ENCODE measurements around the gene LCP1.
A peak's percentile ranks its signal among the peaks of the same experiment; 100 is the strongest.

LCP1 gene

DNA sequence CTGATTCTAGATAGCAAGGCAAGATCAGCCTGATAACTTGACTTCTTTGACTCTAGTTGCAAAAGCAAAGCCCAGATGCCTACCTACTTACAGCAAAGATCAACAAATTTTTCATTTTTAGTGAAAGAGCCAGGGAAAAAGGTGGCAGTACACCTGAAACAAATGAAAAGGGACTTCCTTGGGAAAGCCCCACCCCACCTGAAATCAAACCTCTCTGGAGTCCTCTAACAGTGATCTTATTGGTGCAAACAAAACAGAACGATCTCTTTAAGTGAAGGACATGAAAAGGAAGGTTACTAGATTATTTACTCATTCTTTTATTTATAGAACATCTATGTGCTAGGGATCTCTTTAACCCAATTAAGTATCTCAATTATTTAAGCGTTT, 507 bp upstream of the LCP1 start:
- H3K27ac ChIP-seq (ENCODE audit: poor library complexity, severe bottlenecking): peak overlapping the region; percentile 25
- ATAC-seq (ENCODE audit: low read depth): no peak

DNA sequence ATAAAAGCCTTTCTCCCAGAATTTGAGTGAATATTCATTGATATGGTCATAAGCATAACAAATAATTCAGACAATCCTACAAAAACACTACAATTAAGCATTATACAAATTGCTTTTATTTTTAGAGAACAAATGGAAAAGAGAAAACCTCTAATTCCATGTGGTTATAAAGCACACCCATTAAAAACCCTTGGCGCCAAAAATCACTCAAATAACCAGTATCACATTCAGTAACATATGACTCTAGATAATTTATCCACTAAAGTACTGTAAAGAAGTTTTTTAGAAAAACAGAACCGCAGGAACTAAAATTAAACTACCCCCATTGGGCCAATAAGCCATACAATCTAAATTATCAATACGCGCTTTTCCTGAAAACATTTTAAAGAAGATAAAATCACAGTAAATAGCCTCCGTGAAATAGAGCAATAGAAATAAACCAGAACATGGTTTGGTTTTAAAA, 569 bp downstream of the LCP1 start:
- no peaks in the 10 kb centered on the region for H3K27me3 ChIP-seq (ENCODE audit: insufficient read depth, poor library complexity, severe bottlenecking)
- H3K27ac ChIP-seq (ENCODE audit: poor library complexity, severe bottlenecking): no peak overlapping the region
- H3K4me3 ChIP-seq (ENCODE audit: severe bottlenecking): peak overlapping the region; percentile 13
- DNase-seq (ENCODE audit: low spot score): no peak
- H3K4me1 ChIP-seq (ENCODE audit: insufficient read depth, poor library complexity, severe bottlenecking): peaks cover 3% of the 10 kb centered on the region
- TF ChIP-seq, protein P1, sequence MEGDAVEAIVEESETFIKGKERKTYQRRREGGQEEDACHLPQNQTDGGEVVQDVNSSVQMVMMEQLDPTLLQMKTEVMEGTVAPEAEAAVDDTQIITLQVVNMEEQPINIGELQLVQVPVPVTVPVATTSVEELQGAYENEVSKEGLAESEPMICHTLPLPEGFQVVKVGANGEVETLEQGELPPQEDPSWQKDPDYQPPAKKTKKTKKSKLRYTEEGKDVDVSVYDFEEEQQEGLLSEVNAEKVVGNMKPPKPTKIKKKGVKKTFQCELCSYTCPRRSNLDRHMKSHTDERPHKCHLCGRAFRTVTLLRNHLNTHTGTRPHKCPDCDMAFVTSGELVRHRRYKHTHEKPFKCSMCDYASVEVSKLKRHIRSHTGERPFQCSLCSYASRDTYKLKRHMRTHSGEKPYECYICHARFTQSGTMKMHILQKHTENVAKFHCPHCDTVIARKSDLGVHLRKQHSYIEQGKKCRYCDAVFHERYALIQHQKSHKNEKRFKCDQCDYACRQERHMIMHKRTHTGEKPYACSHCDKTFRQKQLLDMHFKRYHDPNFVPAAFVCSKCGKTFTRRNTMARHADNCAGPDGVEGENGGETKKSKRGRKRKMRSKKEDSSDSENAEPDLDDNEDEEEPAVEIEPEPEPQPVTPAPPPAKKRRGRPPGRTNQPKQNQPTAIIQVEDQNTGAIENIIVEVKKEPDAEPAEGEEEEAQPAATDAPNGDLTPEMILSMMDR (IDR thresholded peaks at IDR 0.05; ENCODE audit: poor library complexity, severe bottlenecking): no peak
- H3K9me3 ChIP-seq (ENCODE audit: severe bottlenecking): no peaks in the 10 kb centered on the region
- no peak for ATAC-seq (ENCODE audit: low read depth)
- H3K36me3 ChIP-seq (ENCODE audit: low read depth): no peaks in the 10 kb centered on the region

More for the DNA sequence above, 507 bp upstream of the LCP1 start:
- no peaks in the 10 kb centered on the region for H3K9me3 ChIP-seq (ENCODE audit: severe bottlenecking)
- peaks cover 3% of the 10 kb centered on the region for H3K4me1 ChIP-seq (ENCODE audit: insufficient read depth, poor library complexity, severe bottlenecking)
- no peaks in the 10 kb centered on the region for H3K27me3 ChIP-seq (ENCODE audit: insufficient read depth, poor library complexity, severe bottlenecking)
- TF ChIP-seq, protein P1 (IDR thresholded peaks at IDR 0.05; ENCODE audit: poor library complexity, severe bottlenecking): no peak
- no peak overlapping the region for H3K4me3 ChIP-seq (ENCODE audit: severe bottlenecking)
- DNase-seq (ENCODE audit: low spot score): no peak
- H3K36me3 ChIP-seq (ENCODE audit: low read depth): no peaks in the 10 kb centered on the region

DNA sequence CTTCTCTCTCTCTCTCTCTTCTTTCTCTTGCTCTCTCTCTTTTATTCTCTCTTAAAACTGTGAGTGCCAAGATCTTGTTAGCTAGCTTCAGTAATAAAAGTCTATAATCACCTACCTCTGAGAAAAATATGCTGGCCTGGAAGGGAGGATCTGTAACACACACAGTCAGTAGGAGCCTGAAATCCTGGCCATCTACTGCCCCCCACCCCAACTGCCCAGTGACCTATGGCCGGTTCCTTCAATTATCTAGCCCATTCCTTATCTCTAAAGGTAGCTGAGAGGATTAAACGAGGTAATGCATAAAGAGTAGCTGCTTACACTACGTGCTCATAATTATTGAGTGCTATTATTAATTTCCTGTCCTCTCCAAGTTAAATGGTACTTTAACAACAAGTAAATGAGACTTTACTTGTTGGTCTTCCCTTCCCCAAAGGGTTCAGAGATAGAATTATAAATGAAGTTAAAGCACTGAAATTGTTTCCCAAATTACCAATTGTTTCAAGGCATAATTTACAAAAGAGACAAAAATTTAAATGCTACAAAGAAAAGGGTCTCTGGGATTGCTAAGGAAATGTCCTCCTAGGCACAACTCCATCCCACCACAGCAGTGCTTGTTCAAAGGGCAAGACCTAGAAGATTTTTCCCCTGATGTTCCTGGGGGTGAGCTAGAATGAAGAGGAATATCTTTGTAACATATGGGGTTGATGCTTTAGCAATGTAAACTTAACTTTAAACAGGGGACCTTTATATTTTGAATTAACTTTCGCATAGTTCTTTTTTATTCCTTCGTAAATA, 1.8 kb downstream of the LCP1 start:
- Histone ChIP-seq H3K27ac (ENCODE audit: poor library complexity, severe bottlenecking) (no peak overlapping the region), H3K4me3 (ENCODE audit: severe bottlenecking) (no peak overlapping the region), H3K4me1 (ENCODE audit: insufficient read depth, poor library complexity, severe bottlenecking) (peaks cover 3% of the 10 kb centered on the region), H3K36me3 (ENCODE audit: low read depth) (no peaks in the 10 kb centered on the region), H3K9me3 (ENCODE audit: severe bottlenecking) (no peaks in the 10 kb centered on the region), H3K27me3 (ENCODE audit: insufficient read depth, poor library complexity, severe bottlenecking) (no peaks in the 10 kb centered on the region)
- ATAC-seq (ENCODE audit: low read depth) (no peak), DNase-seq (ENCODE audit: low spot score) (no peak)
- TF ChIP-seq, protein P1 (IDR thresholded peaks at IDR 0.05; ENCODE audit: poor library complexity, severe bottlenecking): no peak

DNA sequence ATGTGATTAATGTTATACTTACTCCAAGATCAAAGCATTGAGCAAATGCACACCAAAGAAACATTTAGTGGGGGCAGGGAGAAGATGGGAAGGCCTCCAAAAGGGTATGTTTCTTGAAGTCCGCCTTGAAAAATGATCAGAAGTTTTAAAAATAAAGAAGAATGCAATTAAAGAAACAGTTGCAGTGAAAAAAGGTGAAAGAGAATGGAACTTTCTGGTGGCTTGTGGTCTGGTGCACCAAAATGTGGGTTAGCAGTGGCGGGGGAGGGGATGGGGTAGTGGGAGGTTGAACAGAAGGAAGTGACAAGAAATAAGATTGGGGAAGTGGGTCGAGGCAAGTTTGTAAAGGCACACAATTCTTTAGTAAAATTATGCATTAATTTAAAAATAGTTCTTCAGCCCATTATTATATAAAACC, 2.5 kb downstream of the LCP1 start:
- TF ChIP-seq, protein P1 (IDR thresholded peaks at IDR 0.05; ENCODE audit: poor library complexity, severe bottlenecking): no peak
- no peak for DNase-seq (ENCODE audit: low spot score)
- Histone ChIP-seq H3K4me1 (ENCODE audit: insufficient read depth, poor library complexity, severe bottlenecking) (peaks cover 3% of the 10 kb centered on the region), H3K36me3 (ENCODE audit: low read depth) (no peaks in the 10 kb centered on the region), H3K4me3 (ENCODE audit: severe bottlenecking) (no peak overlapping the region), H3K27me3 (ENCODE audit: insufficient read depth, poor library complexity, severe bottlenecking) (no peaks in the 10 kb centered on the region), H3K9me3 (ENCODE audit: severe bottlenecking) (no peaks in the 10 kb centered on the region), H3K27ac (ENCODE audit: poor library complexity, severe bottlenecking) (no peak overlapping the region)
- no peak for ATAC-seq (ENCODE audit: low read depth)

DNA sequence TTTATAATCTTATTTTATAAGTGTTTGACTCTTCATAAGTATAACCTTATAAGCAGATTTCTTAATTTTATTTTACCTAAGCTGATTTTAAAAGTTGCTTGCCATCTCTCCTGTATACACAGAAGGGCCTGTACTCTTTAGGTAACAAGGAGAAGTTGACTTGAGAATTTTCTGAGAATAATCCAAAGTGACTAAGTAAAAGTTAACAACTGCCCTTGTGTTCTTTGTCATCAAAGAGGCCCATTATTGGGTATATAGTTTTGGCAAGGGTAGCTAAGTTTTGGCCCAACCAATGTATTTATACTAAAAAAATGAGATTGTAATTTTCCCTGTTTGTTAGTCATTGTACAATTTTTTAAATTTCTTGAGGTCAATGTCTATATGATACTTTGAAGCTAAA, 3.2 kb downstream of the LCP1 start:
- no peaks in the 10 kb centered on the region for H3K27me3 ChIP-seq (ENCODE audit: insufficient read depth, poor library complexity, severe bottlenecking)
- DNase-seq (ENCODE audit: low spot score) (no peak), ATAC-seq (ENCODE audit: low read depth) (no peak)
- no peak overlapping the region for H3K4me3 ChIP-seq (ENCODE audit: severe bottlenecking)
- H3K36me3 ChIP-seq (ENCODE audit: low read depth): no peaks in the 10 kb centered on the region
- H3K4me1 ChIP-seq (ENCODE audit: insufficient read depth, poor library complexity, severe bottlenecking): peaks cover 3% of the 10 kb centered on the region
- H3K9me3 ChIP-seq (ENCODE audit: severe bottlenecking): no peaks in the 10 kb centered on the region
- TF ChIP-seq, protein P1 (IDR thresholded peaks at IDR 0.05; ENCODE audit: poor library complexity, severe bottlenecking): no peak
- H3K27ac ChIP-seq (ENCODE audit: poor library complexity, severe bottlenecking): no peak overlapping the region
